Measurements from ENCODE around the gene RPA1. TPM values are rescaled to one million over a fixed set of nuclear protein-coding genes. Genes with fewer than 3 reads are reported as not detected.

RPA1 gene
- total and polyA plus RNA-seq, 9 of the 15 experiments (the other 6 are each of a cell fraction or from before 2014, with no cell fraction given), result 25.2 to 125 (median 47.4) TPM

DNA sequence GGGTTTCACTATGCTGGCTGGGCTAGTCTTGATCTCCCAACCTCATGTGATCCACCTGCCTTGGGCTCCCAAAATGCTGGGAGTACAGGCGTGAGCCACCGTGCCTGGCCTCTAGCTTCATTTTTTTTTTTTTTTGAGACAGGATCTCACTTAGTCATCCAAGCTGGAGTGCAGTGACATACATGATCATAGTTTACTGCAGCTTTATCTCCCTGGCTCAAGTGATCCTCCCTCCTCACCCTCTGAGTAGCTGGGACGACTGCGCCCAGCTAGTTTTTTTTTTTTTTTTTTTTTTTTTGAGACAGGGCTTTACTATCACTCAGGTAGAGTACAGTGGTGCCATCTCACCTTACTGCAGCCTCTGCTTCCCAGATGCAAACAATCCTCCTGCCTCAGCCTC, 9.7 kb downstream of the RPA1 start (continued):
- TF ChIP-seq, protein P1, sequence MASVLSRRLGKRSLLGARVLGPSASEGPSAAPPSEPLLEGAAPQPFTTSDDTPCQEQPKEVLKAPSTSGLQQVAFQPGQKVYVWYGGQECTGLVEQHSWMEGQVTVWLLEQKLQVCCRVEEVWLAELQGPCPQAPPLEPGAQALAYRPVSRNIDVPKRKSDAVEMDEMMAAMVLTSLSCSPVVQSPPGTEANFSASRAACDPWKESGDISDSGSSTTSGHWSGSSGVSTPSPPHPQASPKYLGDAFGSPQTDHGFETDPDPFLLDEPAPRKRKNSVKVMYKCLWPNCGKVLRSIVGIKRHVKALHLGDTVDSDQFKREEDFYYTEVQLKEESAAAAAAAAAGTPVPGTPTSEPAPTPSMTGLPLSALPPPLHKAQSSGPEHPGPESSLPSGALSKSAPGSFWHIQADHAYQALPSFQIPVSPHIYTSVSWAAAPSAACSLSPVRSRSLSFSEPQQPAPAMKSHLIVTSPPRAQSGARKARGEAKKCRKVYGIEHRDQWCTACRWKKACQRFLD (CRISPR knock-in tag; IDR thresholded peaks at IDR 0.05), result no peak
- TF ChIP-seq HDGF (IDR thresholded peaks at IDR 0.05) (no peak), SMARCE1 (IDR thresholded peaks at IDR 0.05) (peak; percentile 31; the same call in 1 of the 2 replicates), ZNF79 (CRISPR knock-in tag; IDR thresholded peaks at IDR 0.05; ENCODE audit: low read depth) (no peak), XRCC5 (IDR thresholded peaks at IDR 0.05; ENCODE audit: low read depth, low read length) (no peak), BHLHE40 (IDR thresholded peaks at IDR 0.05; ENCODE audit: low read length) (0 out of 2 replicates have a peak, but pooled peaks have one; percentile 4), C11orf30 (IDR thresholded peaks at IDR 0.05; ENCODE audit: low read depth) (peak; percentile 37; the same call in 1 of the 2 replicates), ZNF23 (CRISPR knock-in tag; IDR thresholded peaks at IDR 0.05) (no peak), ETS1 (conservative IDR thresholded peaks at IDR 0.05; ENCODE audit: control insufficient read depth, low read depth, low read length) (no peak), ADNP (tag; IDR thresholded peaks at IDR 0.05) (no peak), ZNF695 (CRISPR knock-in tag; IDR thresholded peaks at IDR 0.05) (no peak), LCOR (CRISPR knock-in tag; IDR thresholded peaks at IDR 0.05) (no peak), ZSCAN32 (CRISPR knock-in tag; IDR thresholded peaks at IDR 0.05) (no peak), PHF21A (IDR thresholded peaks at IDR 0.05; ENCODE audit: borderline replicate concordance, low read depth) (no peak), ETS2 (tag; IDR thresholded peaks at IDR 0.05; ENCODE audit: borderline replicate concordance, poor library complexity, severe bottlenecking) (no peak), JUN (IDR thresholded peaks at IDR 0.05; ENCODE audit: borderline replicate concordance, low read depth, low read length) (0 out of 2 replicates have a peak, but pooled peaks have one; percentile 7), JUN (CRISPR knock-in tag; IDR thresholded peaks at IDR 0.05; ENCODE audit: borderline replicate concordance) (no peak), NFE2 (IDR thresholded peaks at IDR 0.05; ENCODE audit: low read depth) (peak; percentile 50; the same call in 1 of the 2 replicates), HDAC1 (IDR thresholded peaks at IDR 0.05) (0 out of 4 replicates have a peak, but pooled peaks of 1 of the 2 experiments have one; percentile 21), JUNB (CRISPR knock-in tag; conservative IDR thresholded peaks at IDR 0.05) (no peak), ZNF263 (CRISPR knock-in tag; IDR thresholded peaks at IDR 0.05; ENCODE audit: borderline replicate concordance) (peak; percentile 70; the same call in 1 of the 2 replicates), PREB (CRISPR knock-in tag; IDR thresholded peaks at IDR 0.05) (no peak), CC2D1A (IDR thresholded peaks at IDR 0.05) (no peak), ZNF134 (CRISPR knock-in tag; conservative IDR thresholded peaks at IDR 0.05) (no peak), TCF3 (CRISPR knock-in tag; IDR thresholded peaks at IDR 0.05) (peak; percentile 27; the same call in 1 of the 2 replicates), MEIS2 (IDR thresholded peaks at IDR 0.05; ENCODE audit: partially characterized antibody) (peak; percentile 38)
- TF ChIP-seq, protein P2, sequence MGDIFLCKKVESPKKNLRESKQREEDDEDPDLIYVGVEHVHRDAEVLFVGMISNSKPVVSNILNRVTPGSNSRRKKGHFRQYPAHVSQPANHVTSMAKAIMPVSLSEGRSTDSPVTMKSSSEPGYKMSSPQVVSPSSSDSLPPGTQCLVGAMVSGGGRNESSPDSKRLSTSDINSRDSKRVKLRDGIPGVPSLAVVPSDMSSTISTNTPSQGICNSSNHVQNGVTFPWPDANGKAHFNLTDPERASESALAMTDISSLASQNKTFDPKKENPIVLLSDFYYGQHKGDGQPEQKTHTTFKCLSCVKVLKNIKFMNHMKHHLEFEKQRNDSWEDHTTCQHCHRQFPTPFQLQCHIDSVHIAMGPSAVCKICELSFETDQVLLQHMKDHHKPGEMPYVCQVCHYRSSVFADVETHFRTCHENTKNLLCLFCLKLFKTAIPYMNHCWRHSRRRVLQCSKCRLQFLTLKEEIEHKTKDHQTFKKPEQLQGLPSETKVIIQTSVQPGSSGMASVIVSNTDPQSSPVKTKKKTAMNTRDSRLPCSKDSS (IDR thresholded peaks at IDR 0.05; ENCODE audit: low read depth, partially characterized antibody), result no peak
